H4 (cell line): Measurements from ENCODE around the gene FAM167B. TPM values are rescaled to one million over a fixed set of nuclear protein-coding genes. Genes with fewer than 3 reads are reported as not detected.

ENCODE experiments used
- total RNA-seq: library from RNA; depleted of rRNA; stranded (reverse); fragments of >200 nt; shearing (Covaris generic); gene quantifications from 2 replicates; pipeline ENCODE4 v1.2.3, GENCODE V29; 2014; rRNA removed

Gene FAM167B
- total RNA-seq, 1 experiment from 2014 or later = 0.56 TPM

Other genes starting within 250 kb of the FAM167B start
- gene KHDRBS1, start 233.4 kb upstream of the FAM167B start, total RNA-seq = 67.7 and 75.3 TPM in 2 replicates
- gene TMEM39B, start 174.3 kb upstream of the FAM167B start, total RNA-seq = 8.3 and 10.2 TPM in 2 replicates
- gene KPNA6, start 139.2 kb upstream of the FAM167B start, total RNA-seq = 33.8 and 33.9 TPM in 2 replicates
- 47.5 and 50.4 TPM in 2 replicates for gene TXLNA, start 67.5 kb upstream of the FAM167B start, total RNA-seq
- gene CCDC28B, start 46.6 kb upstream of the FAM167B start, total RNA-seq = 25.1 and 36.3 TPM in 2 replicates
- 2.6 and 4.3 TPM in 2 replicates for gene IQCC, start 41.6 kb upstream of the FAM167B start, total RNA-seq
- not detected in 2 replicates for gene DCDC2B, start 38.1 kb upstream of the FAM167B start, total RNA-seq
- 3.5 and 8.1 TPM in 2 replicates for gene TMEM234, start 24.9 kb upstream of the FAM167B start, total RNA-seq
- 619 and 664 TPM in 2 replicates for gene EIF3I, start 24.8 kb upstream of the FAM167B start, total RNA-seq
- not detected in 2 replicates for gene LCK, start 4.0 kb downstream of the FAM167B start, total RNA-seq
- 115 and 126 TPM in 2 replicates for gene HDAC1, start 44.9 kb downstream of the FAM167B start, total RNA-seq
- 102 and 133 TPM in 2 replicates for gene MARCKSL1, start 89.0 kb downstream of the FAM167B start, total RNA-seq
- 0.12 and 0.16 TPM in 2 replicates for gene FAM229A, start 115.3 kb downstream of the FAM167B start, total RNA-seq
- 0.08 and 0.90 TPM in 2 replicates for gene TSSK3, start 115.3 kb downstream of the FAM167B start, total RNA-seq
- 47.0 and 47.5 TPM in 2 replicates for gene BSDC1, start 147.2 kb downstream of the FAM167B start, total RNA-seq
- gene ZBTB8B, start 217.8 kb downstream of the FAM167B start, total RNA-seq = 0.02 TPM in 1 of 2 replicates, not detected in the other